Measurements from ENCODE around the gene PRDM10. TPM values are rescaled to one million over a fixed set of nuclear protein-coding genes. Genes with fewer than 3 reads are reported as not detected.
"Not testable (repeated sequence)": the region's sequence is repeated elsewhere in the genome, so short reads cannot be mapped to it uniquely, and the experiment has no call there.

The PRDM10 gene
- total RNA-seq, 1 donor from 2014 or later = 8.1 TPM

DNA sequence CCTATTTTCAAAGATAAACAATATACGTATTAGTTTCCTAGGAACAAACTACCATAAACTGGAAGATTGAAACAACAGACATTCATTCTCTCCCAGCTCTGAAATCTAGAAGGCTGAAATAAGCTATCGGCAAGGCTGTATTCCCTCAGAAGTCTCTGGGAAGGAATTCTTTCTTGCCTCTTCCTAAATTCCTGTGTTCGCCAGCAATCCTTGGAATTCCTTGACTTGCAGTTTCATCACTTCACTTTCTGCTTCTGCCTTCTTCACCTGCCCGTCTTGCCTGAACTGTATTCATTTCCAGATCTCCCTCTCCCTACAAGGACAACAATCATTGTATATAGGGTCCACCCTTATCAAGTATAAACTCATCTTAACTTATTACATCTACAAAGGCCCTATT, 17.7 kb upstream of the PRDM10 start:
- peak; percentile 18 for DNase-seq (ENCODE audit: low read depth)

DNA sequence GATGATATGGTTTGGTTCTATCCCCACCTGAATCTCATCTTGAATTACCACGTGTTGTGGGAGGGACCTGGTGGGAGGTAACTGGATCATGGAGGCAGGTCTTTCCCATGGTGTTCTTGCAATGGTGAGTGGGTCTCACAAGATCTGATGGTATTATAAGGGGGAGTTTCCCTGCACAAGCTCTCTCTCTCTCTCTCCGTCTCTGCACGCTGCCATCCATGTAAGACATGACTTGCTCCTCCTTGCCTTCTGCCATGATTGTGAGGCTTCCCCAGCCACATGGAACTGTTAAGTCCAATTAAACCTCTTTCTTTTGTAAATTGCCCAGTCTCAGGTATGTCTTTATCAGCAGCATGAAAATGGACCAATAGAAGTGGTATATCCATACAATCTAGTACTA, 13.2 kb upstream of the PRDM10 start:
- DNase-seq (ENCODE audit: low read depth) = not testable (repeated sequence)

DNA sequence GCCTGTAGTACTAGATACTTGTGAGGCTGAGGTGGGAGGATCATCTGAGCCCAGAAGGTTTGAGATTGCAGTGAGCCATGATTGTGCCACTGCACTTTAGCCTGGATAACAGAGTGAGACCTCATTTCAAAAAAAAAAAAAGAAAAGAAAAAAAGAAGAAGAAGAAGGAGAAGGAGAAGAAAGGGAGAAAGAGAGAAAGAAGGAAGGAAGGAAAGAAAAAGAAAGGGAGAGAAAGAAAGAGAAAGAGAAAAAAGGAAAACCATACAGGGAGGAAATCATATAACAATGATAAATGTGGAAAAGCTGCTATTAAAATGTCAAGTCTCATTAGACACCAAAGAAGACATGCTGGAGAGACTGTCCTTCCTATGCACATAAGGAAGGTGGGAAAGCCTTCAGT, 5.7 kb upstream of the PRDM10 start:
- no peak for DNase-seq (ENCODE audit: low read depth)

DNA sequence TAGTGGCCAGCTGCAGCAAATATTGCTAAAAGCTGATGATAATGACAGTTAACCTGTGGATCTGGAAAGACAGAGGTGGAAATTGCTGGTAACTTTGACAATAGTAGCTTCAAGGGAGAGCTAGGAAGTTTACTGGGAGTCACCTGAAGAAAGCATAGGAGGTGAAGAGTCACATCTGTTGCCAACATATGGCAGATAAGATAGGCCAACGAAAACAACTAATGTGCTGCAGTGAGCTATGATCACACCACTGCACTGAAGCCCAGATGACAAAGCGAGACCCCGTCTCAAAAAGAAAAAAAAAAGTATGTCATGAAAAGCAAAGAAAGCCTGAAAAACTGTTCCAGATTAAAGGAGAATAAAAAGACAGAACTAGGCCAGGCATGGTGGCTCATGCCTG, 4.3 kb upstream of the PRDM10 start:
- no peak for DNase-seq (ENCODE audit: low read depth)

DNA sequence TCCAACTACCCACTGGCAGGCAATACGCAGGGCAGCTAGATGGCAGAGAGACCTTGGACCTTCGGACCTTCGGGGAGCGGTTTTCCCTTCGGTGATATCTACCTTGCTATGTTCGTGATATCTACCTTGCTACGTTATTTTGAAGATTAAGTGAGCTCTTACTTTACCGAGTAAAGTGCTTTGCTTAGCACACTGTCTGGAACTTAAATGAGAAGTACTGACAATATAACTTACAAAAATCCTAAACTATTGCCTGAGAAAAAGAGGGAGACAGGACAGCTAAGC, 1.0 kb upstream of the PRDM10 start:
- DNase-seq (ENCODE audit: low read depth) = no peak

DNA sequence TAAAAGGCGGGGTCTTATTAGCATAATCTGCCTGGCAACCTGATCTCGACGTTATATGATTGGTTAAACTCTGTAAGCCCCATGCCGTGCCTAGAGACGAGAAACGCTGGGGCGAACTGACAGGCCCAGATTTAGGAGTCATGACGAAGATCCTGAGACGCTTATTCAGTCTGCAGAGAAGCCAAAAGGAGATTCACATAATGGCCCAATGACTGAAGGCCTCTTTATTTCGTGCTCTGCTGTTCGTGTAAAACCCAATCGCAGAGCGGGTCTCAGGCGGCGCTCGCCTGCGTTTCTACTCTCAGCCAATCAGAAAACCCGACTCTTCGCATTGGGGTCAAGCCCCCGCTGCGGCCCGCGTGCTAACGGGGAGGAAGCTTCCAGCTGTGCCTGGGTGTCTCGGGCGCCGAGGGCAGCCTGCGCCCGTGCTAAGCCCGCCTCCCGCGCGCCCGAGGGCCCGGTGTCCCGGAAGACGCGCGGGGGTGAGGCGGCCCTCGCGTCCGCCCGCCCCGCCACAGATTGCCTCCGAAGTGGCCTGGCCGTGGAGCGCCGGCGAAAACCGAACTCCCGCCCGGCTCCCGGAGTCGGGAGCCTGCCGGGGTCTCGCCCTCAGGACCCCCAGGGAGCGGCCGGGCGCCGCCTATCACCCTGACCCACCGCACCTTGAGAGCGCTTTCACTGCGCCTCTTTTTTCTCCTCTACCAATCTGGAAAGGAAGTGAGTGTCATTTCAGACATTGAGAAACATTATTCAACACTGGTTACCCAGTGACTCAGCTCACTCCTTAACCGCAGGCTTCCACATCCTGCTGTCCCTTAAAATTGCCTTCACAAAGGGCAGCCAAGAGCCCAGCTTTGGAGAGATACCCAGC, 446 bp upstream of the PRDM10 start:
- DNase-seq (ENCODE audit: low read depth) = peak; percentile 98

DNA sequence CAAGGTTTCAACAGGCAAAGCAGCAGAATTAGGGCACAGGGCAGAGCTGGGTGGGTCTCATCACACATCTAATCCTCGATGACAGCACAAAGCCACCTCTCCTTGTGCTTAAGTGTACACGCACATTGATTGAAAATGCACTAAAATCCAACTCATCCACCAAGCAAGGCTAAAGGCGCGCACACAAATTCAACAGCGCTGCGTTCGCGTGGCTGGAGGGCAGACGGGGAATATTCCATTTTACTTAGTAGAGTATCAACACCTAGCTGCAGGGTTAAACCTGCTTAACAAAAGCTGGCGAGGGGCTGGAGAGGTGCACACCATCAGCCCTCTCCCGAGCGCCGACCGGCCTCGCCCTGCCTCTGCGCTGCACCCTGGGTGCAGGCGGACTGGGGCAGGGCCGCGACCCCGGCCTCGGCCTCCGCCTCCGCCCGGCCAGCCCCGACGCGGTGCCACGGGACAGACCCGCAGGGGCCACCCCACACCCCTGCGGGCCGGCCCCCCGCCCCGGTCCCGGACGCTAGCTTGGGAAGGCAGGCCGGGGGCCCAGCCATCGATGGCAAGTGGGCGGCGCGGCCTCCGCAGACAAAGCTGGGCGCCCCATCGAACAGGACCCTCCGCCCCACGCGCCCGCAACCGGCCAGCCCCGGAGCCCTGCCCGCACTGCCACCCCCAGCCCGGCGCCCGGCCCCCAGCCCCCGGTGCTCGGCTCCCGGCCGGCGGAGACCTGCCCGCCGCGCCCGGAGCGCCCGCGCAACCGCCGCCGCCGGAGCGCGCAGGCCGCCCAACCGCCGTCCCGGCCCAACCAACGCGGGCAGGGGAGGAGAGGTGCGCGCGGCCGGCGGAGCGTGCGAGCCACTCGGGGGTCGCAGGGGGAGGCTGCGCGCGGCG, 929 bp downstream of the PRDM10 start:
- peak; percentile 26 for DNase-seq (ENCODE audit: low read depth)

DNA sequence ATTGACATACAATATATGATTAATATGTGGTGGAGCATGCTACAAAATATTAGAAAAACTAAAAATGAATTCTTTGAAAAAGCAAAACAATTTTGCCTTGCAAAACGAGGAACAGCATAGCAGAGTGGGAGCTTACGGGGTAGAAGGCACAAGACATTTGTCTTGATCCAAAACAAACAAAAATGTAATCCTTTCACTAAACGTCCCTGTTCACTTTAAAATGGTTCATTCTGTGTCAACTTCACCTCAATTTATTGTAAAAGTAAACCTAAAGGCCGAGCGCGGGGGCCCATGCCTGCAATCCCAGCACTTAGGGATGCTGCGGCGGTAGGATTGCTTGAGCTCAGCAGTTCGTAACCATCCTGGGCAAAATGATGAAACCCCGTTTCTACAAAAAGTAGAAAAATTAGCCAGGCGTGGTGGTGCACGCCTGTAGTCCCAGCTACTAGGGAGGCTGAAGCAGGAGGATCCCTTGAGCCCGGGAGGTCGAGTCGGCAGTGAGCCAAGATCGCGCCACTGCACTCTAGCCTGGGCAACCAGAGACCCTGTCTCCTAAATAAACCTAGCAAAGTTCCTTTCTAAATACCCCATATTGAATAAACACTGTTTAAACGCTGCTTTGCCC, 2.0 kb downstream of the PRDM10 start:
- DNase-seq (ENCODE audit: low read depth) = no peak

DNA sequence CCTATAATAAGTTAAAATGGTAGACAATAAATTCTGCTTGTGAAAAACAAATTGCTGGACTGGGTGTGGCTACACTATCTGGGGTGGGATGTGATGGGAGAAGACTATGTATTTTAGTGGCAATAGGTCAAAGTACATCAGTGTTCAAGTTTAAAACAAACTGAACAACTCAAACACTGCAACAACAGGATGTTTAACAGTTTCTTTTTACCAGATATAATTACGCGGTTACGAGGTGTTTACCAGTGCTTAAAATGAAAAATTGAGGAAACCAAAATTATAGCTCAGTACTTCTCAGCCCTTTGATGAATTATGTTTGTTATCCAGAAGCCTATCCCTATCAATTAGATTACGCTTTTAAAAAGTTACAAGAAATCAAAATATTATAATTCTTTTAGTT, 3.2 kb downstream of the PRDM10 start:
- DNase-seq (ENCODE audit: low read depth) = no peak

DNA sequence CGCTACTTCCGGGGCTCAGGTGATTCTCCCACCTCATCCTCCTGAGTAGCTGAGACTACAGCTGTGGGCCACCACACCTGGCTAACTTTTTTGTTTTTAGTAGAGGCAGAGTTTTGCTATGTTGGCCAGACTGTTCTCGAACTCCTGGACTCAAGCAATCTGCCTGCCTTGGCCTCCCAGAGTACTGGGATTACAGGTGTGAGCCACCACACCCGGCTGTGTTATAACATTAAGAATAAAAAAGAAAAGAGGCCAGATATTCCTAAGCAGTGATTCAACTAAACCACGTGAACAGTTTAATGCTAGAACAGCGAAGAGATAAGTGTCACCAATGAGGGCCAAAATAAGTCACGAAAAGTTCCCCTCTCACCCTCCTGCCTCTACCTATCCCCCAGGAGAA, 3.7 kb downstream of the PRDM10 start:
- DNase-seq (ENCODE audit: low read depth) = no peak

DNA sequence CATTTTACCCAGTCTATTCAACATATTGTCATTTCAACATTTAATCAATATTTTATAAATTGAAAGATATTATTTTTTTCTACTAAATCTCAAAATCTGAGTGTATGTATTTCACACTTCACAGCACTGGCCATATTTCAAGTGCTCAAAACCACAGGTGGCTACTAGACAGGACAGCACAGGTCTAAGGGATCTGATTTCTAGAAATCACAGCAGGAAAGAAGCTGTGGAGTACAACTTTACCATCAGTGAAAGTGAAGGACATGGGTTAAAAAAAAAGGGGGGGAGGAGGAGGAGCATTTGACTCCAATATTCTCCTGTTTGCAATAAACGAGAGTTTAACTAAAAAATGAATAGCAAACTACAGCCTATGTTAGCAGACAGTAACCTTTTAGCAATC, 4.5 kb downstream of the PRDM10 start:
- no peak for DNase-seq (ENCODE audit: low read depth)

DNA sequence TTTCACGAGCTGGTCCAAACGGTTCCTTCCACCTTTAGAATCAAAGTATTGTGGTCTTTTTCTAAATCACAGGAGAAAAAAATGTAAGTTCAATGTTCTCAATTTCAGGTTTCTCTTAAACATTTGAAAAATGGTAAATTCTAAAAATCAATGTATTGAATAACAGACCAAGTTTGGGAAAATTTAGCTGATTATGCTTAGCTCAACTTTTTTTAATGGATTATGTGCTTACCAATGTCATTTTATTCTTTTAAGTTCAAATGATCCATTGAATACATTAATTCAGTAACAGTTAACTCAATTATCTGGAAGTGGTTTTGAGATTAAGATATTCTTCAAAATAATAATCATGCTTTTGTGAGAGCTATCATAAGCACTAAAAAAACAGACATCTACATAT, 5.1 kb downstream of the PRDM10 start:
- no peak for DNase-seq (ENCODE audit: low read depth)

DNA sequence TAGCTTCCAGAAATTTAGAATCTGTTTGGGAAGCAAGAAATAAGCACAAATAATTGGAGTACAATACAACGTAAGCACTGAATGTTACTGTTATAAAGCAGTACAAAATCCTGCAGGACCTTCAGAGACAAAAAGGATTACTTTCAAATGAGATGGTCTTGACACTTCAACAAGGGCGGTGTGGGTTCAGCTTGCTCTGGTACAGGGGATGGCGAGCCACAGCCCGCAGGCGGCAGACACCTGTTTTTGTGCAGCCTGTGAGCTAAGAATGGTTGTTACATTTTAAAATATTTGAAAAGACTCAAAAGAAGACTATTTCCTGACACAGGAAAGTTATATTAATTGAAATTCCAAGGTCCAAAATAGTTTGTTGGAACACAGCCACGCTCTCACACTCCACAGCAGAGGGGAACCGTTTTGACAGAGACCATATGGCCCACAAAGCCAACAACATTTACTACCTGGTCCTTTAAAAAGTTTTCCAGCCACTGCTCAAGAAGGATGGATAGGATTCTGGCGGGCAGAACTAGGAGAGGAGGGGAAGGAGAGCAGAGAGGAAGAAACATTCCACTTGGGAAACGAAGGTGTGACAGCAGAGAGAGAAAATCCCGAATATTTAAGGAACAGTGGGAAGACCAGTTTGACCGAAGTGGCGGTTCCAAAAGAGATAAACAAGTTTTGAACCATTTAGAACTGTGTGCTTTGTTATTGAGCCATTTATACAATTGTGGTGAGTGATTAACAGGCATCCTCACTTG, 6.3 kb downstream of the PRDM10 start:
- peak; percentile 11 for DNase-seq (ENCODE audit: low read depth)

DNA sequence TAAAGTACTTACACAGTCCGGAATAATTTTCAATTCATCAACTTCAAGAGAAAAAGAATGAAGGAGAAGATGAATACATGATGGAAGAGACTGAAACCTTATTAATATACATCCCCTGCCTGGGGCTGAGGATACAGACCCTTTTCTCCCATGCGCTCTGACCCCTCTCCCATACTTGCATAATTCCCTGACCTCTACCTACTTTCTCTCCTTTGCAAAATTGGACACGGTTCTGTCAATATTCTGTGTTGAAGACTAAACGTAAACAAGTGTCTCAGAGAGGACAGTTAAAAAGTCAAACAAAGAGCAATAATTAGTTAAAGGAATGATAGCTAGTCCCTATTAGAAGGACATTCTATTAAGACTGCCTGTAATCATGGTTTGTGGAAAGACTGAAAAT, 7.5 kb downstream of the PRDM10 start:
- DNase-seq (ENCODE audit: low read depth) = no peak

DNA sequence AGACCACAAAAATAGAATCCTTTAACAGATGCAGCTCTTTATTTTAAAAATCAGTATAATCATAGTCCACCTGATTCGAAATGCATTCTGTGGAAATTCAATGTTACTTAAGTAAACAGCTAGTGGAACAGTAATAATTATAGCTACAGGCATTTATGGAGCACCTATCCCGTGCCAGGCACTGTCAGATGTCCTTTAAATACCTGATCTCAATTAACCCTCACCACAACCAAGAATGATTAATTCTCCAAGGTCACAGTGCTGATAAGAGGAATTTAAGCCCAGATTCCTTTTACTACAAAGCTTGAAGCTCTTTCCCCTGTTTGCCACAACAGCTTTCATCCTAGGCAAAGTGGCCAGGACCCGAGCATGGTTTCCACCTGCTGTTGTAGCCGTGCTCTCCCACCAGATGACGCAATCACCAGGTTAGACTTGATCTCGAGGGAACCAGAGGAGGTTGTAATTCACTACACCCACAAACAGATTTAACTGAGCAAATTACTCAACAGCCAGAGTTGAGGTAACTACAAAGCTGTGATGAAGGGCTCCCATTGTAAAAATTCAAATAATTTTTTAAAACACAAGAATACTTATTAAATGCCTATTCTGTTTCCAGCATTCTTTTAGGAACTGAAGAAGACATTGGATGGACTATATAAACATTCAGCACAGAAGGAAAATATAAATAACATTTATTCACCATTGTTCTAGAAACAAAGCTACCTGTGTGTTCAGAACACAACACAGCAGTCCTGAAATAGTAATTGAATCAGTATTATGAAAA, 10.3 kb downstream of the PRDM10 start:
- DNase-seq (ENCODE audit: low read depth) = peak; percentile 46

DNA sequence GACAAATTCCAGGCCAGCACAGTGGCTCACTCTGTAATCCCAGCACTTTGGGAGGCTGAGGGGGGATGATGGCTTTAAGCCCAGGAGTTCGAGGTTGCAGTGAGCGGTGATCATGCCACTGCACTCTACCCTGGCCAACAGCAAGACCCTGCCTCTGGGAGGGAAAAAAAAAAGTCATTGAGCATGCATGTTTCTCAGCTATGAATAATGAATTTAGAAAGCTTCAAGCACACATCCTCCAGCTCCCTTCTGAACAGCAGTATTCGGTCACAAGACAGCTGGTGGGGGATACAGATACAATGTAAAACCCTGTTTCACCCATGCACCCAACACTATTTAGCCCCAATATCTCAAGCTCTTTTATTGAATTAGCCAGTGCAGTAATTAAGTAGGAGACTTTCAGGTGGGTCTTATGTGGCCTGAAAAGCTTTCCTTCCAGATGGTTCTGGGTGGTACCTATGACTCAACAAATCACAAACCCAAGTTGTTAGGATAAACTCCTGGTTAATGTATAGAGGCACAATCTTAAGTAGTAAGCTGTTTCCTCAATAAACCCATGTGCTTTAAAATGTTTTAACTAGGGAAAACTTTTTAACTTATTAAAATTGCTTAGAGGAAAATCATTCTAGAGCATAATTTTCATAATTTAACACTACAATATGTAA, 13.4 kb downstream of the PRDM10 start:
- DNase-seq (ENCODE audit: low read depth) = peak; percentile 15

DNA sequence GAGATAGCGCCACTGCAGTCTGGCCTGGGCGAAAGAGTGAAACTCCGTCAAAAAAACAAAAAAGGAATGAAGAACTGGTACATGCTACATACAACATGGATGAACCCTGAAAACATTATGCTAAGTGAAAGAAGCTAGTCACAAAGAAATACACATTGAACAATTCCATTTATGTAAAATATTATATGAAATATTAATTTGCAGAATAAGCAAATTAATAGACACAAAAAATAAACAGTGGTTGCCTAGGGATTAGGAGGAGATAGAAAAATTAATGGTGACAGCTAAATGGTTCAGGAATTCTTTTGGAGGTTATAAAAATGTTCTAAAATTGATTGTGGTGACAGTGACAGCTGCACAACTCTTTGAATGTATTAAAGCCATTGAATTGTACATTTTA, 14.7 kb downstream of the PRDM10 start:
- no peak for DNase-seq (ENCODE audit: low read depth)

DNA sequence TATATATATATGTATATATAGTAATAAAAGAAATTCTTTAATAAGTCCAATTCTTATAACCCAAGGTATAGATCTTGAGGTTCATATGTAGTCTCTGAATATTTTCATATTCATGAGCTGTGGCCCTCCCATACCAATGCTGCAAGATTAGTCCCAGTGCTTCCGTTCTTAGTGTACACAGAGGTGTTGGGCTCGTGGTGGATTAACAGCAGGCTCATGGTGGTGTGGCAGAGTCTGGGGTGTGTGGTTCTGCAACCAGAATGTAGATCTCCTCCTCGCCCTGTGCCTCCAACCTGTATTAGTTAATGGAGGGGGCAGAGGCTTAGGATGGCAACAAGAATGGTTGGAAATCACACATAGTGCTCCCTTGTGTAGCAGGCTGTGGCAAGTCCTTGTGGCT, 16.8 kb downstream of the PRDM10 start:
- DNase-seq (ENCODE audit: low read depth) = no peak

DNA sequence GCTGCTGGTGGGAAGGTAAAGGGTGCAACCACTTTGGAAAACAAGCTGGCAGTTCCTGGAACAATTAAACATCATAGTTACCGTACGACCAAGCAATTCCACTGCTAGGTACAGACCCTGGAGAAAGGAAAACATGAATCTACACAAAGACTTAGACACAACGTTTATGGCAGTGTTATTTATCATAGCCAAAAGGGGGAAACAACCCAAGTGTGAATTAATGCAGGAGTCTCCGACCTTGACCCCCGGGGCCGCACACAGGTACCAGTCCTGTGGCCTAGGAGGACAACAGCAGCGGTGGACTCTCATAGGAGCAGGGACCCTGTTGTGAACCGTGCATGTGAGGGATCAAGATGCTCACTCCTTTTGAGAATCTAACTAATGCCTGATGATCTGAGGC, 22.5 kb downstream of the PRDM10 start:
- DNase-seq (ENCODE audit: low read depth) = no peak

DNA sequence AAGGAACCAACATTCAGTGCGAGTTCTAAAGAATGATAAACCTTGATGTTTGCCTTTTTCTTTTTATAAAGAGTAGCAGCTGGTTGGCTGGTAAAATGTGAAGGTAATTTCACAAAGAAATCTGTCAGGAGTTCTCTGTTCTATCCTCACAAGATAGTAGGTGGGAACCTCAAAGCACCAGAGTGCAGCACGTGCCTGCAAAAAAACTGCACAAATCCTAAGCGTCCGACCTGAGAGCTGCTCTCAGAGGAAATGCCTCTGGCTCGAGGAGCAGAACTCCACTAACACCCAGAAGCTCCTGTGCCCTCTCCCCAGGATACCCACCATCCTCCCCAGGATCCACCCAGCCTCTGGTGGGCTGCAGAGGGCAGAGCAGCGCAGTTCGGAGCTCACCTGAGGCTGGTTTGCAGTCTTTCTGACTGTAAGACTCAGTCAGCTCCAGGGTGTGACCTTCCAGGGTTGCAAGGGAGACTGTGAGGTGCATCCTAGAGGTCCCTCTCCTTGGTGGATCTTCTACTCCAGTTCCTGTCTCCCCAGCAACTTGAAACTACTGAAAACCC, 23.5 kb downstream of the PRDM10 start:
- DNase-seq (ENCODE audit: low read depth) = no peak
